IMR-90 (cell line): ENCODE measurements around the gene ANKRD24. TPM values are rescaled to one million over a fixed set of nuclear protein-coding genes. Genes with fewer than 3 reads are reported as not detected.
A peak's percentile ranks its signal among the peaks of the same experiment; 100 is the strongest.

Source experiments
- ATAC-seq: fragments of 200-7000 bp; cut with Tn5 transposase; 2 replicates; pipeline ENCODE4 v1.9.1; 2020; ENCODE audit warnings: low read depth, mild to moderate bottlenecking, moderate library complexity
- BruUV-seq: library from RNA; stranded (reverse); fragments of 400-500 nt; replicated peaks from 2 replicates; lab custom pipeline; 2021; lab: Mats Ljungman, UMichigan
- CTCF ChIA-PET: fragments of 300-600 bp; formaldehyde crosslinking; extraction: SDS; loops from one replicate; lab custom pipeline; 2021; ENCODE audit warnings: antibody characterized with exemption; lab: Yijun Ruan, JAX
- POLR2A ChIA-PET: fragments of 300-600 bp; sonication (Branson Sonifier 250); formaldehyde crosslinking; loops from one replicate; lab custom pipeline; 2022; ENCODE audit warnings: antibody characterized with exemption; ENCODE audit not compliant: unreplicated experiment; lab: Charles Lee
- DNase-seq: peaks from one replicate; pipeline ENCODE4 v3.0.0; 2013
- H2AFZ ChIP-seq: replicated peaks from 2 replicates; pipeline ENCODE3; 2013; ENCODE audit warnings: low read length, mild to moderate bottlenecking; ENCODE audit not compliant: poor library complexity
- H2AK5ac ChIP-seq: 2 replicates; pipeline ENCODE4 v1.6.1; 2013; ENCODE audit warnings: low read depth, low read length, inconsistent platforms
- H2AK9ac ChIP-seq: replicated peaks from 2 replicates; pipeline ENCODE3; 2013; ENCODE audit warnings: mild to moderate bottlenecking, low read depth, low read length, moderate library complexity; ENCODE audit not compliant: poor library complexity
- H2BK120ac ChIP-seq: 2 replicates; pipeline ENCODE4 v1.6.1; 2013; ENCODE audit warnings: low read depth, low read length, inconsistent platforms
- H2BK15ac ChIP-seq: 3 replicates; pipeline ENCODE4 v1.6.1; 2013; ENCODE audit warnings: low read depth, low read length, inconsistent platforms
- H2BK20ac ChIP-seq: 2 replicates; pipeline ENCODE4 v1.6.1; 2013; ENCODE audit warnings: low read depth, mild to moderate bottlenecking, inconsistent platforms, low read length, moderate library complexity
- H2BK5ac ChIP-seq: 2 replicates; pipeline ENCODE4 v1.6.1; 2013; ENCODE audit warnings: mild to moderate bottlenecking, low read depth, low read length, inconsistent platforms; ENCODE audit not compliant: poor library complexity, severe bottlenecking
- H3K14ac ChIP-seq: replicated peaks from 2 replicates; pipeline ENCODE4 v1.6.1; 2013; ENCODE audit warnings: low read depth, low read length, inconsistent platforms
- H3K18ac ChIP-seq: 2 replicates; pipeline ENCODE4 v1.6.1; 2013; ENCODE audit warnings: low read depth, low read length, control low read depth
- H3K23ac ChIP-seq: 2 replicates; pipeline ENCODE4 v1.6.1; 2013; ENCODE audit warnings: low read depth, low read length, inconsistent platforms
- H3K27ac ChIP-seq: 2 replicates; pipeline ENCODE4 v1.5.1; 2013; ENCODE audit warnings: mild to moderate bottlenecking, control low read depth, low read length; ENCODE audit not compliant: insufficient read depth
- H3K27me3 ChIP-seq: 2 replicates; pipeline ENCODE4 v1.6.1; 2013; ENCODE audit warnings: low read length; ENCODE audit not compliant: control insufficient read depth, insufficient read depth
- H3K36me3 ChIP-seq: 2 replicates; pipeline ENCODE4 v1.6.1; 2013; ENCODE audit warnings: low read length, mixed read lengths; ENCODE audit not compliant: control insufficient read depth, insufficient read depth
- H3K4ac ChIP-seq: 2 replicates; pipeline ENCODE4 v1.6.1; 2013; ENCODE audit warnings: low read depth, low read length, inconsistent platforms
- H3K4me1 ChIP-seq: 2 replicates; pipeline ENCODE4 v1.6.1; 2013; ENCODE audit warnings: low read length, mixed read lengths; ENCODE audit not compliant: control insufficient read depth, insufficient read depth
- H3K4me2 ChIP-seq: 2 replicates; pipeline ENCODE4 v1.6.1; 2013; ENCODE audit warnings: low read depth, mild to moderate bottlenecking, control low read depth, low read length, moderate library complexity
- H3K4me3 ChIP-seq: 2 replicates; pipeline ENCODE4 v1.5.1; 2013; ENCODE audit warnings: low read depth, mild to moderate bottlenecking, control low read depth, low read length, moderate library complexity; ENCODE audit not compliant: insufficient read depth
- H3K56ac ChIP-seq: 2 replicates; pipeline ENCODE4 v1.6.1; 2013; ENCODE audit warnings: low read length, inconsistent platforms; ENCODE audit not compliant: insufficient read depth; ENCODE audit errors: extremely low read depth
- H3K79me1 ChIP-seq, 2 experiments: 2 replicates each; pipeline ENCODE4 v1.6.1; 2013; ENCODE audit warnings: low read length in 2 of 2, inconsistent platforms in 1 of 2, low read depth in 1 of 2
- H3K9ac ChIP-seq: 2 replicates; pipeline ENCODE4 v1.6.1; 2013; ENCODE audit warnings: low read depth, low read length, control low read depth
- H3K9me1 ChIP-seq: 2 replicates; pipeline ENCODE4 v1.6.1; 2013; ENCODE audit warnings: low read length, inconsistent platforms; ENCODE audit not compliant: insufficient read depth
- H3K9me3 ChIP-seq: 2 replicates; pipeline ENCODE4 v1.6.1; 2013; ENCODE audit warnings: low read length; ENCODE audit not compliant: control insufficient read depth, insufficient read depth
- H4K20me1 ChIP-seq: 2 replicates; pipeline ENCODE4 v1.6.1; 2013; ENCODE audit warnings: low read length, inconsistent platforms; ENCODE audit not compliant: insufficient read depth
- H4K5ac ChIP-seq: 2 replicates; pipeline ENCODE4 v1.6.1; 2013; ENCODE audit warnings: mild to moderate bottlenecking, low read depth, low read length, control low read depth
- H4K8ac ChIP-seq, 2 experiments: 2 replicates each; pipeline ENCODE4 v1.6.1; 2013; ENCODE audit warnings: low read depth in 2 of 2, low read length in 2 of 2, control low read depth in 1 of 2, inconsistent platforms in 1 of 2
- H4K91ac ChIP-seq: 2 replicates; pipeline ENCODE4 v1.6.1; 2013; ENCODE audit warnings: low read depth, low read length, inconsistent platforms; ENCODE audit not compliant: insufficient read depth
- CEBPB ChIP-seq: IDR thresholded peaks from 2 replicates; pipeline ENCODE4 v1.6.1; 2012; ENCODE audit warnings: low read depth, low read length, improper control_type of control experiment
- MAZ ChIP-seq: IDR thresholded peaks from 2 replicates; pipeline ENCODE4 v1.6.1; 2012; ENCODE audit warnings: low read depth, mild to moderate bottlenecking, low read length, improper control_type of control experiment, moderate library complexity, borderline replicate concordance
- MXI1 ChIP-seq: IDR thresholded peaks from 2 replicates; pipeline ENCODE4 v1.6.1; 2012; ENCODE audit warnings: low read depth, mild to moderate bottlenecking, low read length, moderate library complexity, borderline replicate concordance
- NFE2L2 ChIP-seq: fragments of 150-350 bp; IDR thresholded peaks from 2 replicates; pipeline ENCODE4 v1.6.1; 2016; ENCODE audit warnings: low read depth, mild to moderate bottlenecking, low read length
- SMC3 ChIP-seq: fragments of 150-350 bp; IDR thresholded peaks from 2 replicates; pipeline ENCODE4 v1.6.1; 2016; ENCODE audit warnings: low read depth, mild to moderate bottlenecking, antibody characterized with exemption, low read length, moderate library complexity
- WGBS, 2 experiments: methylation state at CpG; one replicate each; pipeline versions ENCODE4 v1.1.5 to v1.1.7; 2013; ENCODE audit warnings: missing lambda C conversion rate in 2 of 2; ENCODE audit not compliant: insufficient read length in 1 of 2; ENCODE audit errors: extremely low coverage in 2 of 2; 5-methylcytosine and 5-hydroxymethylcytosine counted together
- dilution Hi-C: fragments of 300-500 bp; cut with HindIII; formaldehyde crosslinking; loops from one replicate; pipeline ENCODE4 v1.14.3; 2018; ENCODE audit warnings: low sequenced_read_pairs; ENCODE audit not compliant: unreplicated experiment
- in situ Hi-C: fragments of 300-500 bp; cut with MboI; formaldehyde crosslinking; loops from 3 replicates; pipeline ENCODE4 v1.14.3; 2019; ENCODE audit warnings: low sequenced_read_pairs, inconsistent platforms, mixed read lengths
- intact Hi-C: fragments of 100-400 bp; cut with micrococcal nuclease; formaldehyde crosslinking; loops from 2 replicates; pipeline ENCODE4 v1.10.0; 2022
- polyA plus RNA-seq, 3 experiments: library from polyadenylated mRNA; depleted of rRNA; stranded (reverse); fragments of >200 nt; gene quantifications; 2 replicates each; pipeline ENCODE4 v1.2.3, GENCODE V29; 2012; ENCODE audit warnings: low replicate concordance in 1 of 3
- total RNA-seq: library from RNA; depleted of rRNA; stranded (reverse); fragments of >200 nt; gene quantifications from 2 replicates; pipeline ENCODE4 v1.2.3, GENCODE V29; 2012

The ANKRD24 gene
- total and polyA plus RNA-seq, 2 of the 4 experiments (the other 2 are of a cell fraction) = 0.18 to 0.21 TPM

- H3K79me1 ChIP-seq = no peaks in the 10 kb centered on the region; a peak in 1 of 4 replicates
- H3K4me3 ChIP-seq = no peak overlapping the region
- CTCF ChIA-PET = no interaction called here
- H3K56ac ChIP-seq = no peak overlapping the region
- no peaks in the 10 kb centered on the region for H3K9me3 ChIP-seq
- no peak overlapping the region; the same call in 1 of the 2 replicates for H4K91ac ChIP-seq
- H3K18ac ChIP-seq = peak overlapping the region; percentile 84
- no peak overlapping the region for H2BK5ac ChIP-seq
- H3K9me1 ChIP-seq = no peaks in the 10 kb centered on the region
- H3K4ac ChIP-seq = peak overlapping the region; percentile 68
- ATAC-seq (peak; percentile 47), DNase-seq (peak; percentile 43)
- H2AK9ac ChIP-seq = peak overlapping the region; percentile 89
- BruUV-seq = no TSS peak
- TF ChIP-seq MAZ = no peak
- TF ChIP-seq MXI1 = no peak
- no peak for TF ChIP-seq CEBPB
- TF ChIP-seq NFE2L2 = no peak
- TF ChIP-seq SMC3 = no peak
- peak overlapping the region; percentile 74; the same call in 1 of the 2 replicates for H4K5ac ChIP-seq
- no peaks in the 10 kb centered on the region for H3K36me3 ChIP-seq
- peak overlapping the region; percentile 64; the same call in 1 of the 2 replicates for H2BK120ac ChIP-seq
- dilution Hi-C loops = no loop called here
- peak overlapping the region; percentile 89; the same call in 1 of the 2 replicates for H2BK20ac ChIP-seq
- H3K9ac ChIP-seq = no peak overlapping the region
- no peaks in the 10 kb centered on the region for H4K20me1 ChIP-seq
- no peaks in the 10 kb centered on the region; the same call in 1 of the 2 replicates for H3K27me3 ChIP-seq
- POLR2A ChIA-PET = no interaction called here
- no peak overlapping the region for H3K27ac ChIP-seq
- H3K4me1 ChIP-seq = peaks cover 9% of the 10 kb centered on the region
- H3K23ac ChIP-seq = 0 out of 2 replicates have a peak overlapping the region, but pooled peaks have one; percentile 3
- no peak overlapping the region for H2BK15ac ChIP-seq
- peak overlapping the region; percentile 66 for H2AFZ ChIP-seq
- in situ Hi-C loops = no loop called here
- intact Hi-C loops = no loop called here
- 0% methylated on average over 1 of the region's 7 CpGs; no CpG with 5 or more reads in 1 of the 2 experiments for WGBS, 2 experiments
- peak overlapping the region; percentile 99; the same call in 1 of the 2 replicates for H2AK5ac ChIP-seq
- peak overlapping the region in 1 of 2 experiments; percentile 84; a peak in 1 of 4 replicates for H4K8ac ChIP-seq
- no peak overlapping the region for H3K4me2 ChIP-seq
- peak overlapping the region; percentile 58; the same call in 1 of the 2 replicates for H3K14ac ChIP-seq
Observed at GRCh38 chr19:4144666-4145249, 37.7 kb upstream of the ANKRD24 start.
